ENCODE data around the gene ITGB1.
"Not testable (repeated sequence)": the region's sequence is repeated elsewhere in the genome, so short reads cannot be mapped to it uniquely, and the experiment has no call there.

Gene ITGB1

GRCh38 chr10:32985341-32985764 lies 27.3 kb upstream of the ITGB1 start:
- no peak for DNase-seq
- Mint-ChIP-seq H3K4me3 (no peak overlapping the region), H3K4me1 (peaks cover 41% of the 10 kb centered on the region), H3K36me3 (ENCODE audit: low read depth) (no peaks in the 10 kb centered on the region), H3K9me3 (no peaks in the 10 kb centered on the region), H3K27me3 (no peaks in the 10 kb centered on the region), H3K27ac (no peak overlapping the region)
- no peak for ATAC-seq

GRCh38 chr10:32984003-32984600 lies 26.1 kb upstream of the ITGB1 start:
- Mint-ChIP-seq H3K27me3 (no peaks in the 10 kb centered on the region), H3K27ac (no peak overlapping the region), H3K36me3 (ENCODE audit: low read depth) (no peaks in the 10 kb centered on the region), H3K4me1 (peaks cover 47% of the 10 kb centered on the region), H3K9me3 (no peaks in the 10 kb centered on the region), H3K4me3 (no peak overlapping the region)
- DNase-seq, result no peak
- no peak for ATAC-seq

- Mint-ChIP-seq H3K27ac (peak overlapping the region; percentile 73), H3K36me3 (ENCODE audit: low read depth) (no peaks in the 10 kb centered on the region), H3K27me3 (no peaks in the 10 kb centered on the region), H3K9me3 (no peaks in the 10 kb centered on the region), H3K4me1 (peaks cover 47% of the 10 kb centered on the region), H3K4me3 (no peak overlapping the region)
- peak; percentile 41 for DNase-seq
- peak; percentile 67 for ATAC-seq
Observed at GRCh38 chr10:32982911-32983909, 25.2 kb upstream of the ITGB1 start.

GRCh38 chr10:32982293-32982709 lies 24.3 kb upstream of the ITGB1 start:
- no peaks in the 10 kb centered on the region for H3K36me3 Mint-ChIP-seq (ENCODE audit: low read depth)
- ATAC-seq (no peak), DNase-seq (no peak)
- H3K27ac Mint-ChIP-seq, result no peak overlapping the region
- peaks cover 47% of the 10 kb centered on the region for H3K4me1 Mint-ChIP-seq
- H3K9me3 Mint-ChIP-seq, result no peaks in the 10 kb centered on the region
- no peak overlapping the region for H3K4me3 Mint-ChIP-seq
- H3K27me3 Mint-ChIP-seq, result no peaks in the 10 kb centered on the region

- Mint-ChIP-seq H3K27ac (no peak overlapping the region), H3K36me3 (ENCODE audit: low read depth) (no peaks in the 10 kb centered on the region), H3K4me3 (no peak overlapping the region), H3K27me3 (no peaks in the 10 kb centered on the region), H3K4me1 (peaks cover 47% of the 10 kb centered on the region), H3K9me3 (no peaks in the 10 kb centered on the region)
- ATAC-seq (no peak), DNase-seq (no peak)
Observed at GRCh38 chr10:32981760-32982159, 23.7 kb upstream of the ITGB1 start.

GRCh38 chr10:32980558-32981468 lies 22.8 kb upstream of the ITGB1 start:
- Mint-ChIP-seq H3K9me3 (no peaks in the 10 kb centered on the region), H3K27me3 (no peaks in the 10 kb centered on the region), H3K4me3 (peak overlapping the region; percentile 82), H3K4me1 (peaks cover 45% of the 10 kb centered on the region), H3K36me3 (ENCODE audit: low read depth) (no peaks in the 10 kb centered on the region), H3K27ac (peak overlapping the region; percentile 84)
- DNase-seq (peak; percentile 79), ATAC-seq (peak; percentile 98)

- DNase-seq, result no peak
- ATAC-seq, result no peak
- no peaks in the 10 kb centered on the region for H3K9me3 Mint-ChIP-seq
- peak overlapping the region; percentile 84 for H3K27ac Mint-ChIP-seq
- peak overlapping the region; percentile 82 for H3K4me3 Mint-ChIP-seq
- H3K4me1 Mint-ChIP-seq, result peaks cover 40% of the 10 kb centered on the region
- no peaks in the 10 kb centered on the region for H3K36me3 Mint-ChIP-seq (ENCODE audit: low read depth)
- H3K27me3 Mint-ChIP-seq, result no peaks in the 10 kb centered on the region
Observed at GRCh38 chr10:32980242-32980557, 22.2 kb upstream of the ITGB1 start.

- H3K36me3 Mint-ChIP-seq (ENCODE audit: low read depth); H3K27me3 Mint-ChIP-seq; ATAC-seq; H3K9me3 Mint-ChIP-seq; H3K4me3 Mint-ChIP-seq; DNase-seq; H3K27ac Mint-ChIP-seq: not testable (repeated sequence)
- H3K4me1 Mint-ChIP-seq, result peaks cover 40% of the 10 kb centered on the region
Observed at GRCh38 chr10:32979719-32980118, 21.7 kb upstream of the ITGB1 start.

GRCh38 chr10:32979041-32979440 lies 21.0 kb upstream of the ITGB1 start:
- no peak for ATAC-seq

GRCh38 chr10:32977846-32978809 lies 20.1 kb upstream of the ITGB1 start:
- not testable (repeated sequence) for H3K27me3 Mint-ChIP-seq; H3K27ac Mint-ChIP-seq; H3K9me3 Mint-ChIP-seq; DNase-seq; ATAC-seq; H3K36me3 Mint-ChIP-seq (ENCODE audit: low read depth); H3K4me3 Mint-ChIP-seq
- H3K4me1 Mint-ChIP-seq, result peaks cover 33% of the 10 kb centered on the region

More at GRCh38 chr10:32979041-32979440, 21.0 kb upstream of the ITGB1 start:
- Mint-ChIP-seq H3K27ac (no peak overlapping the region), H3K4me1 (peaks cover 40% of the 10 kb centered on the region), H3K36me3 (ENCODE audit: low read depth) (no peaks in the 10 kb centered on the region), H3K9me3 (no peaks in the 10 kb centered on the region), H3K27me3 (no peaks in the 10 kb centered on the region), H3K4me3 (no peak overlapping the region)
- no peak for DNase-seq

- Mint-ChIP-seq H3K9me3 (no peaks in the 10 kb centered on the region), H3K27me3 (no peaks in the 10 kb centered on the region), H3K4me3 (no peak overlapping the region), H3K36me3 (ENCODE audit: low read depth) (no peaks in the 10 kb centered on the region), H3K27ac (no peak overlapping the region), H3K4me1 (peaks cover 32% of the 10 kb centered on the region)
- DNase-seq, result no peak
- ATAC-seq, result no peak
Observed at GRCh38 chr10:32976338-32976737, 18.3 kb upstream of the ITGB1 start.

- Mint-ChIP-seq H3K36me3 (ENCODE audit: low read depth) (no peaks in the 10 kb centered on the region), H3K4me3 (no peak overlapping the region), H3K9me3 (no peaks in the 10 kb centered on the region), H3K27me3 (no peaks in the 10 kb centered on the region), H3K27ac (no peak overlapping the region), H3K4me1 (peaks cover 16% of the 10 kb centered on the region)
- ATAC-seq, result no peak
- DNase-seq, result no peak
Observed at GRCh38 chr10:32972929-32973328, 14.9 kb upstream of the ITGB1 start.

- DNase-seq (no peak), ATAC-seq (no peak)
- H3K36me3 Mint-ChIP-seq (ENCODE audit: low read depth), result no peaks in the 10 kb centered on the region
- H3K4me3 Mint-ChIP-seq, result no peak overlapping the region
- H3K9me3 Mint-ChIP-seq, result no peaks in the 10 kb centered on the region
- peaks cover 16% of the 10 kb centered on the region for H3K4me1 Mint-ChIP-seq
- H3K27ac Mint-ChIP-seq, result no peak overlapping the region
- no peaks in the 10 kb centered on the region for H3K27me3 Mint-ChIP-seq
Observed at GRCh38 chr10:32972460-32972859, 14.4 kb upstream of the ITGB1 start.

Measured in activated naive CD8-positive, alpha-beta T cell treated with anti-CD3 and anti-CD28 coated beads, Interleukin-2, amount 50 U/mL, for 24 hours (primary cell).